Measurements from ENCODE around the gene TTLL6. TPM values are rescaled to one million over a fixed set of nuclear protein-coding genes. Genes with fewer than 3 reads are reported as not detected.

The TTLL6 gene
- total RNA-seq, 2 donors from 2014 or later = not detected

DNA sequence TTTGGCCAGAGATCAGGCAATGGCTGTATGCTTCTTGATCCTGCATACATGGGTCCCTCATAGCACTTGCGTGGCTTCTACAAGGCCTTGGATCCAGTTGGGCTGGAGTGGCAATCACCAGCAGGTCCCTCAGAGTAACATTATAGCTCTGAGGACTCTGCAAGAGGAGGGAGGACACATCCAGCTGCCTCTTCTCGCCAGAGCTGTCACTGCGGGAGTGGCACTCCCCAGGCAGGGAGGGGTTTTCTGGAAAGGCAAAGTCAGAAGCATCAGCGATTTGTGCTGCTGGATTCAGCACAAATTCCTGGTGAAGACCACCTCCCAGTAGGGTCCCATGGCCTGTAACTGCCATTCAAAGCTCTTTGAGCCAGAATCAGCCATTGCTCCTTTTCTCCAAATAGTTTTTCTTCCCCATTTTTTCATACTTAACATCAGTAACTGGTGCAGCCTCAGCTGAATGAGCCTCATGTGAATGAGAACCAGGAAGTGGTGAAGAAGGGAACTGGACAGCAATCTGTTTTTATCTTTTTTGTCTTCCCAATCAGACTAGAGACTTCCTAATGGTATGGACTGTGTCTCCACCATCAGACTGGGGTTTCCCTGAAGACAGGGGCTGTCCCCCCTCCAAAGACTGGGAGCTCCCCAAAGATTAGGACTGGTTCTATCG, 47.9 kb downstream of the TTLL6 start:
- Mint-ChIP-seq H3K27me3 (peaks cover 60% of the 10 kb centered on the region), H3K27ac (no peak overlapping the region), H3K4me3 (no peak overlapping the region), H3K36me3 (ENCODE audit: low read depth) (no peaks in the 10 kb centered on the region), H3K4me1 (no peaks in the 10 kb centered on the region)
- no peaks in the 10 kb centered on the region for H3K9me3 ChIP-seq (ENCODE audit: control insufficient read depth, low read length, poor library complexity, severe bottlenecking)
- ATAC-seq = no peak
- DNase-seq = no peak

GRCh38 chr17:48767263-48767774, 49.7 kb downstream of the TTLL6 start:
- ATAC-seq = no peak
- Mint-ChIP-seq H3K4me3 (no peak overlapping the region), H3K27ac (no peak overlapping the region), H3K4me1 (peaks cover 2% of the 10 kb centered on the region), H3K27me3 (peaks cover 78% of the 10 kb centered on the region), H3K36me3 (ENCODE audit: low read depth) (peaks cover 2% of the 10 kb centered on the region)
- H3K9me3 ChIP-seq (ENCODE audit: control insufficient read depth, low read length, poor library complexity, severe bottlenecking) = no peaks in the 10 kb centered on the region
- DNase-seq = no peak

DNA sequence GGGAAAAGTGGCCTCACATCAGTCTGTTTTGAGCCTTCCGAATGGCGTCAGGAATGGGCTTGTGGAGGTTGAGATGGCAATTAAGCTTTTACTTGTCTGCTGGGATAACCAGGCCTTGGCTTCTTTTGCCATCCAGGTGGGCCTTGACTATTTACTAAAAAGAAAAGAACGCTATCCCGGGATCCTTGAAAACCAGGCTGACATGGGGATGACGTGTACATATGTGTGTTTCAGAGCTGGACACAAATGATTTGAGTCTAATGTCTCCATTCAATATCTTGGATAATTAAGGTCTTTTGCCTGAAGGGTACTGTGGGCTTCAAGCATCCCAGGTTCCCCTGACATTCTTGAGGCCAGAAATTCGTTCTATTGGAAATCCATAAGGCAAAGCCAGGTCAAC, 55.9 kb downstream of the TTLL6 start:
- ATAC-seq (no peak), DNase-seq (no peak)
- no peaks in the 10 kb centered on the region for H3K9me3 ChIP-seq (ENCODE audit: control insufficient read depth, low read length, poor library complexity, severe bottlenecking)
- Mint-ChIP-seq H3K36me3 (ENCODE audit: low read depth) (peaks cover 6% of the 10 kb centered on the region), H3K27ac (no peak overlapping the region), H3K27me3 (peaks cover 86% of the 10 kb centered on the region), H3K4me1 (peaks cover 2% of the 10 kb centered on the region), H3K4me3 (no peak overlapping the region)

DNA sequence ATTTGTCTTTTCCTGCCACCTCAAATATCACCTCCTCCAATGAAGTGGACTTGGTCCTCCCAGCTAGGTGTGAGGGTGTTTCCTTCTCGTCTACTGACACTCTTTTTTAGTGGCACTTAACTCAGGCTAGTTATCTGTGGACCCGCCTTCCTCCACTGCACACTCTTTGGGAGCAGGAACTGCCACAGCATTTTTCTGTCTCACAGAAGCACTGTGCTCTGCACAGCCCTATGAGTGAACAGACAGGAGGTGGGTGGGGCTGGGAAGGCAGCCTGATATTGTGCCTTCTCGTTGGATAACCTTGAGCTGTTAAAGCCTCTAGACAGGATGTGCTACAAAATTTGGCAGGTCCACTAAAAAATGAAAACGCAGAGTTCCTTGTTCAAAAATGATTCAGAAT, 56.6 kb downstream of the TTLL6 start:
- H3K27ac Mint-ChIP-seq = no peak overlapping the region
- no peak for DNase-seq
- no peaks in the 10 kb centered on the region for H3K9me3 ChIP-seq (ENCODE audit: control insufficient read depth, low read length, poor library complexity, severe bottlenecking)
- peaks cover 86% of the 10 kb centered on the region for H3K27me3 Mint-ChIP-seq
- no peak for ATAC-seq
- H3K36me3 Mint-ChIP-seq (ENCODE audit: low read depth) = peaks cover 6% of the 10 kb centered on the region
- peaks cover 2% of the 10 kb centered on the region for H3K4me1 Mint-ChIP-seq
- no peak overlapping the region for H3K4me3 Mint-ChIP-seq

DNA sequence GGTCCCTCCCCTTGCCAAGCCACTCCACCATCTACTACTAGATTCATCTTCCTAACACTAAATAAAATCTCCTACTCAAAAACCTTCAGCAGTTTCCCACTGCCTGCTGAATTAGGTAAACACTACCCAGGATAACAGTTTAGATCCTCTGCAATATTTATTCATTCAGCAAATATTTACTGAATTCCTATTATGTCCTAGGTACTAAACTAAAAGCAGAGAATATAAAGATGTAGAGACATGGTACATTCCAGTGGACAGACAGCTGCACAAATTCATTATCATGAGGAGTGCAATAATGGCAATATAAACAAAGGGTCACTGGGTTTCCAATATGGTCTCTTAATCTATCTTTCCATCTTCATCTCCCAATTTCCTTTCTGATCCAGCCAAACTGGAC, 57.7 kb downstream of the TTLL6 start:
- H3K9me3 ChIP-seq (ENCODE audit: control insufficient read depth, low read length, poor library complexity, severe bottlenecking) = no peaks in the 10 kb centered on the region
- ATAC-seq (no peak), DNase-seq (no peak)
- H3K36me3 Mint-ChIP-seq (ENCODE audit: low read depth) = peaks cover 8% of the 10 kb centered on the region
- no peak overlapping the region for H3K4me3 Mint-ChIP-seq
- peaks cover 85% of the 10 kb centered on the region for H3K27me3 Mint-ChIP-seq
- no peak overlapping the region for H3K27ac Mint-ChIP-seq
- peaks cover 2% of the 10 kb centered on the region for H3K4me1 Mint-ChIP-seq

- H3K27ac Mint-ChIP-seq = no peak overlapping the region
- ATAC-seq = no peak
- H3K27me3 Mint-ChIP-seq = peaks cover 85% of the 10 kb centered on the region
- DNase-seq = no peak
- no peak overlapping the region for H3K4me3 Mint-ChIP-seq
- H3K9me3 ChIP-seq (ENCODE audit: control insufficient read depth, low read length, poor library complexity, severe bottlenecking) = no peaks in the 10 kb centered on the region
- H3K36me3 Mint-ChIP-seq (ENCODE audit: low read depth) = peaks cover 7% of the 10 kb centered on the region
- H3K4me1 Mint-ChIP-seq = no peaks in the 10 kb centered on the region
Observed at GRCh38 chr17:48757524-48757961, 59.5 kb downstream of the TTLL6 start.

DNA sequence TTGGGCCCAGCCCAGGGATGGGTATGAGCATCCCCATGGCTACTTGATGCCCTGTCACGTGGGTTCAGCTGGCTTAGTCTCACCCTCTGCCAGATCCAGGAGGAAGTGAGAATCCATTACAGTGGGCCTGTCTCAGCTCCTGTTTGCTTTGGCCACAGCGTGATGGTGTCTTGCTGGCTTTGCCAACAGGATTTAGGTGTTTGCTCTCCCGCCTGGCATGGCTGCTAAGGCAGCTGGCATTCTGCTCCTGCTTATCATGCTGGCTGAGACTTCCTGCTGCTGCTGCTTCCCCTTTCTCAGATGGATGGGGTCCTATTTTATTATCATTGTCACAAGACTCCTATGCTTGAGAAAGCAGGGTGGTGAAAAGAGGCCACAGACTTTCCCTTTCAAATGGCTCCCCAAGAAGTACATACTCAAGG, 60.2 kb downstream of the TTLL6 start:
- peaks cover 9% of the 10 kb centered on the region for H3K36me3 Mint-ChIP-seq (ENCODE audit: low read depth)
- no peak overlapping the region for H3K27ac Mint-ChIP-seq
- no peak overlapping the region for H3K4me3 Mint-ChIP-seq
- ATAC-seq (no peak), DNase-seq (no peak)
- peaks cover 85% of the 10 kb centered on the region for H3K27me3 Mint-ChIP-seq
- H3K9me3 ChIP-seq (ENCODE audit: control insufficient read depth, low read length, poor library complexity, severe bottlenecking) = no peaks in the 10 kb centered on the region
- peaks cover 2% of the 10 kb centered on the region for H3K4me1 Mint-ChIP-seq

GRCh38 chr17:48755356-48755755, 61.7 kb downstream of the TTLL6 start:
- no peaks in the 10 kb centered on the region for H3K9me3 ChIP-seq (ENCODE audit: control insufficient read depth, low read length, poor library complexity, severe bottlenecking)
- Mint-ChIP-seq H3K27me3 (peaks cover 82% of the 10 kb centered on the region), H3K36me3 (ENCODE audit: low read depth) (peaks cover 12% of the 10 kb centered on the region), H3K27ac (no peak overlapping the region), H3K4me1 (peaks cover 7% of the 10 kb centered on the region), H3K4me3 (no peak overlapping the region)
- DNase-seq (no peak), ATAC-seq (no peak)

- peaks cover 7% of the 10 kb centered on the region for H3K4me1 Mint-ChIP-seq
- no peaks in the 10 kb centered on the region for H3K9me3 ChIP-seq (ENCODE audit: control insufficient read depth, low read length, poor library complexity, severe bottlenecking)
- peaks cover 87% of the 10 kb centered on the region for H3K27me3 Mint-ChIP-seq
- no peak for ATAC-seq
- H3K4me3 Mint-ChIP-seq = peak overlapping the region; percentile 9
- peaks cover 12% of the 10 kb centered on the region for H3K36me3 Mint-ChIP-seq (ENCODE audit: low read depth)
- H3K27ac Mint-ChIP-seq = peak overlapping the region; percentile 34
- no peak for DNase-seq
Observed at GRCh38 chr17:48754500-48755261, 62.3 kb downstream of the TTLL6 start.

DNA sequence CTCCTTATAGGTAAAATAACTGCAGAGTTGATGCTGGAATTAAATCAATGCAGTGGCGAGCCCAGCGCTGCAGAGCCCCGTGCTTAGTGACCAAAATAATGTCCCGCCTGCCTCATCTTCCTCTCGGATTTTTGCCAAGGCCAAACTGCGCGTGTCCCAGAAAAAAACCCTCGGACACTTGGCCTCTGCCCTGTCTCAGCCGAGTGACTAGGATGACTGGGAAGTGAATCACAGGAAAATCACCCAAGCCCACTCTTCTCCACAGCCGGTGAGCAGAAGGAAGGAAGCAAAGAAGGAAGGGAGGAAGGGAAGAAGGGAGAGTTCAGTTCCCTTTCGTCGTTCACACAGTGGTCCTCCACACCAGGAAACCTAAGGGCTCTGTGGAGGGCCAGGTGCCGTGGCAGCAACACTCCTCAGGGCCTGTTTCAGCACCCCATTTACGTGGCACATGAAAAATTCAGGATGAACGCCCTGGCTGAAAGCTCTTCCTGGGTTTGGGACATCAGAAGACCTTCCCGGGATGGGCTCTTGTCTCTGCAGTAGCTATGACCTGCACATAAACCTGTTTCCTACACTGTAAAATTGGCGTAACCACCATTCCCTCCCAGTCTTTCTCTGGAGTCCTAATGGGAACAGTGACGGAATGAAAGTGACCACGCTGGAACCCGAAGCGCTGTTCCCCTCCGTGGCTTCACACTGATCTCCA, 63.1 kb downstream of the TTLL6 start:
- H3K9me3 ChIP-seq (ENCODE audit: control insufficient read depth, low read length, poor library complexity, severe bottlenecking) = no peaks in the 10 kb centered on the region
- ATAC-seq (no peak), DNase-seq (no peak)
- Mint-ChIP-seq H3K27me3 (peaks cover 87% of the 10 kb centered on the region), H3K27ac (peak overlapping the region; percentile 60), H3K36me3 (ENCODE audit: low read depth) (peaks cover 8% of the 10 kb centered on the region), H3K4me1 (peaks cover 7% of the 10 kb centered on the region), H3K4me3 (no peak overlapping the region)

GRCh38 chr17:48752399-48753288, 64.4 kb downstream of the TTLL6 start:
- DNase-seq (no peak), ATAC-seq (no peak)
- Mint-ChIP-seq H3K36me3 (ENCODE audit: low read depth) (peaks cover 8% of the 10 kb centered on the region), H3K4me1 (peaks cover 7% of the 10 kb centered on the region), H3K4me3 (no peak overlapping the region), H3K27ac (no peak overlapping the region), H3K27me3 (peaks cover 79% of the 10 kb centered on the region)
- H3K9me3 ChIP-seq (ENCODE audit: control insufficient read depth, low read length, poor library complexity, severe bottlenecking) = no peaks in the 10 kb centered on the region

GRCh38 chr17:48751733-48752398, 65.2 kb downstream of the TTLL6 start:
- DNase-seq (no peak), ATAC-seq (no peak)
- peaks cover 8% of the 10 kb centered on the region for H3K36me3 Mint-ChIP-seq (ENCODE audit: low read depth)
- H3K4me3 Mint-ChIP-seq = no peak overlapping the region
- H3K9me3 ChIP-seq (ENCODE audit: control insufficient read depth, low read length, poor library complexity, severe bottlenecking) = no peaks in the 10 kb centered on the region
- no peak overlapping the region for H3K27ac Mint-ChIP-seq
- peaks cover 9% of the 10 kb centered on the region for H3K4me1 Mint-ChIP-seq
- peaks cover 82% of the 10 kb centered on the region for H3K27me3 Mint-ChIP-seq
